ENCODE measurements around the gene AVPR2.
A peak's percentile ranks its signal among the peaks of the same experiment; 100 is the strongest.

The AVPR2 gene

GRCh38 chrX:153934762-153935325 is 30.4 kb downstream of the AVPR2 start, which contains the start of gene NAA10:
NAA10 (minus strand) TSS chrX:153935037; CDS start chrX:153934904, 133 bp downstream.
- H3K4me3 ChIP-seq (ENCODE audit: control insufficient read depth, low read depth, low read length) = peak within 1 kb of the TSS; percentile 68
- no peak for DNase-seq (ENCODE audit: low read depth)
- no peak for TF ChIP-seq CTCF (IDR thresholded peaks at IDR 0.05; ENCODE audit: control insufficient read depth, insufficient read depth, low read depth, low read length, missing control alignments)

GRCh38 chrX:153935326-153935851 is 30.9 kb downstream of the AVPR2 start:
- H3K4me3 ChIP-seq (ENCODE audit: control insufficient read depth, low read depth, low read length) = peak overlapping the region; percentile 30
- no peak for DNase-seq (ENCODE audit: low read depth)
- no peak for TF ChIP-seq CTCF (IDR thresholded peaks at IDR 0.05; ENCODE audit: control insufficient read depth, insufficient read depth, low read depth, low read length, missing control alignments)

GRCh38 chrX:153937056-153937455 is 32.6 kb downstream of the AVPR2 start:
- DNase-seq (ENCODE audit: low read depth) = no peak
- TF ChIP-seq CTCF (IDR thresholded peaks at IDR 0.05; ENCODE audit: control insufficient read depth, insufficient read depth, low read depth, low read length, missing control alignments) = no peak
- H3K4me3 ChIP-seq (ENCODE audit: control insufficient read depth, low read depth, low read length) = no peak overlapping the region

- TF ChIP-seq CTCF (IDR thresholded peaks at IDR 0.05; ENCODE audit: control insufficient read depth, insufficient read depth, low read depth, low read length, missing control alignments) = no peak
- H3K4me3 ChIP-seq (ENCODE audit: control insufficient read depth, low read depth, low read length) = no peak overlapping the region
- no peak for DNase-seq (ENCODE audit: low read depth)
These were observed 33.8 kb downstream of the AVPR2 start for GRCh38 chrX:153938226-153938786.

GRCh38 chrX:153939573-153939972 is 35.1 kb downstream of the AVPR2 start:
- H3K4me3 ChIP-seq (ENCODE audit: control insufficient read depth, low read depth, low read length) = no peak overlapping the region
- no peak for TF ChIP-seq CTCF (IDR thresholded peaks at IDR 0.05; ENCODE audit: control insufficient read depth, insufficient read depth, low read depth, low read length, missing control alignments)
- DNase-seq (ENCODE audit: low read depth) = no peak

GRCh38 chrX:153941336-153942252 is 37.1 kb downstream of the AVPR2 start:
- no peak overlapping the region for H3K4me3 ChIP-seq (ENCODE audit: control insufficient read depth, low read depth, low read length)
- no peak for TF ChIP-seq CTCF (IDR thresholded peaks at IDR 0.05; ENCODE audit: control insufficient read depth, insufficient read depth, low read depth, low read length, missing control alignments)
- no peak for DNase-seq (ENCODE audit: low read depth)
